Peyer's patch (tissue), 4 donors: ENCODE measurements around the gene TTLL5.

Source experiments
- CTCF ChIP-seq, 6 experiments: fragments of 450-650 bp in 4 of 6; fragments of 200-600 bp in 2 of 6; sonication (generic) in 1 of 6; IDR thresholded peaks; one replicate each; pipeline ENCODE4 v1.5.1; 2017 to 2019; ENCODE audit warnings: antibody characterized with exemption in 6 of 6, mild to moderate bottlenecking in 3 of 6, moderate library complexity in 1 of 6
- POLR2A ChIP-seq, 2 donors: fragments of 450-650 bp; IDR thresholded peaks; one replicate each; pipeline ENCODE4 v1.5.1; 2017; ENCODE audit warnings: antibody characterized with exemption in 2 of 2, mild to moderate bottlenecking in 2 of 2, moderate library complexity in 2 of 2

DNA sequence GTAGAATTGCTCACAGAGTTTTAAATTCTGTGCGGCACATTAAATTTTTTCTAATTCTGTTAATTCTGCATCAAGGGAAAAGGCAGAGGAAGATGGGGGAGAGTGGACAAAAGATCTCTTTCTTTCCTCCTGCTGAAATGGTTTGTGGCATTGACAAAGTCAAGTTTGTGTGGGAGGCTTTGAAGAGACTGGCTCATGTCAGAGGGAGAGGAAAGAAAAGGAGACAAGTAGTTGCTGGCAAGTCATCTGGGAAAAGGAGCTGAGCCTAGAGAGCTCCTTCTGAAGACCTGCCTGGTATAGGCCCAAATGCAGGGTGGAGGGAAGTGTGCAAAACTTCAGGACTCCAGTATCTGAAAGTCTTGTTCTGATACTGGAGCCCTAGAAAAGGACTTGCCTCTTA lies 36.3 kb downstream of the TTLL5 start:
- no peak for TF ChIP-seq CTCF (IDR thresholded peaks at IDR 0.05)
- no peak for TF ChIP-seq POLR2A (IDR thresholded peaks at IDR 0.05)
